Measurements from ENCODE around the gene VEGFD. TPM values are rescaled to one million over a fixed set of nuclear protein-coding genes. Genes with fewer than 3 reads are reported as not detected.
"Not testable (repeated sequence)": the region's sequence is repeated elsewhere in the genome, so short reads cannot be mapped to it uniquely, and the experiment has no call there.

The VEGFD gene
- polyA plus RNA-seq, 2 of the 4 experiments (the other 2 are of a cell fraction): 0.57 to 1.8 TPM

GRCh38 chrX:15310117-15310516 is 74.1 kb downstream of the VEGFD start:
- Histone ChIP-seq H3K4me3 (no peak overlapping the region), H3K4me1 (peaks cover 10% of the 10 kb centered on the region; the same call in 1 of the 3 replicates), H3K4me2 (peak overlapping the region; percentile 41), H3K27ac (no peak overlapping the region), H3K9me3 (no peaks in the 10 kb centered on the region)
- ChIA-PET POLR2A (no interaction called here), CTCF (interaction anchor here (1.8 kb wide), 1 partner anchor 10 kb away, joined by 10 read pairs; no protein-coding TSS in a partner anchor)
- ATAC-seq (peak in 1 of 2 experiments; percentile 51; a peak in 1 of 6 replicates), FAIRE-seq (no peak), DNase-seq (ENCODE audit: low read depth in 1 of 2, low spot score in 1 of 2) (peak in 1 of 2 experiments; percentile 46)
- WGBS (ENCODE audit: missing lambda C conversion rate): 11% methylated on average over 3 of the region's 3 CpGs
- TF ChIP-seq HMGXB4 (CRISPR knock-in tag; IDR thresholded peaks at IDR 0.05; ENCODE audit: borderline replicate concordance) (no peak), POLR2AphosphoS2 (conservative IDR thresholded peaks at IDR 0.05; ENCODE audit: low read length) (no peak), SREBF2 (IDR thresholded peaks at IDR 0.05) (no peak)

GRCh38 chrX:15305899-15306298 is 78.3 kb downstream of the VEGFD start:
- H3K27ac ChIP-seq; H3K9me3 ChIP-seq; DNase-seq (ENCODE audit: low read depth in 1 of 2, low spot score in 1 of 2); FAIRE-seq; H3K4me2 ChIP-seq; CTCF ChIA-PET; POLR2A ChIA-PET; ATAC-seq; H3K4me3 ChIP-seq: not testable (repeated sequence)
- peaks cover 10% of the 10 kb centered on the region; the same call in 1 of the 3 replicates for H3K4me1 ChIP-seq
- 50% methylated on average over 3 of the region's 3 CpGs for WGBS (ENCODE audit: missing lambda C conversion rate)

DNA sequence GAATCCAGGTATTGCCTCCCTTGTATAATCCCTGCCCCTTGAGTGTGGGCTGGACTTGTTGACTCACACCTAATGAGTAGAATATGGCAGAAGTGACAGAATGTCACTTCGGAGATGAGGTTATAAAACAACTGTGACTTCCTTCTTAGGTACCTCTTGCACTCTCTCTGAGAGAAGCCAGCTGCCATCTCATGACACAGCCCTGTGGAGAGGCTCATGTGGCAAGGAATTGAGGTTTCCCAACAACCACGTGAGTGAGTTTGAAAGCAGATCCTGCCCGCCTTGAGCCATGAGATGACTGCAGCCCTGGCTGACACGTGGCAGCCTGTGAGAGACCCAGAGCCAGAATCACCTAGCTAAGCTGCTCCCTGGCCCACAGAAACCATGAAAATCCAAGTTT is 82.3 kb downstream of the VEGFD start:
- no peaks in the 10 kb centered on the region for H3K9me3 ChIP-seq
- H3K4me3 ChIP-seq: no peak overlapping the region
- no peak overlapping the region for H3K4me2 ChIP-seq
- POLR2A ChIA-PET: no interaction called here
- 60% methylated on average over 3 of the region's 4 CpGs for WGBS (ENCODE audit: missing lambda C conversion rate)
- ATAC-seq: 0 out of 6 replicates have a peak, but pooled peaks of 1 of the 2 experiments have one; percentile 30
- no peak for DNase-seq (ENCODE audit: low read depth in 1 of 2, low spot score in 1 of 2)
- H3K4me1 ChIP-seq: peaks cover 18% of the 10 kb centered on the region
- H3K27ac ChIP-seq: peak overlapping the region in 1 of 2 experiments; percentile 46; a peak in 2 of 6 replicates
- CTCF ChIA-PET: interaction anchor here (0.6 to 2.1 kb wide), 5 partner anchors 10 to 263 kb away, joined by 3 to 5 read pairs (median 4); no protein-coding TSS in a partner anchor
- FAIRE-seq: no peak
- TF ChIP-seq HEYL (CRISPR knock-in tag; IDR thresholded peaks at IDR 0.05): no peak
- TF ChIP-seq JUNB (IDR thresholded peaks at IDR 0.05): no peak
- TF ChIP-seq HOXB13 (CRISPR knock-in tag; IDR thresholded peaks at IDR 0.05; ENCODE audit: low read depth): no peak
- TF ChIP-seq CHD2 (IDR thresholded peaks at IDR 0.05; ENCODE audit: low read length, partially characterized antibody): no peak
- TF ChIP-seq HES2 (IDR thresholded peaks at IDR 0.05): no peak
- TF ChIP-seq MYC (IDR thresholded peaks at IDR 0.05; ENCODE audit: borderline replicate concordance, low read length): no peak
- TF ChIP-seq, protein P1, sequence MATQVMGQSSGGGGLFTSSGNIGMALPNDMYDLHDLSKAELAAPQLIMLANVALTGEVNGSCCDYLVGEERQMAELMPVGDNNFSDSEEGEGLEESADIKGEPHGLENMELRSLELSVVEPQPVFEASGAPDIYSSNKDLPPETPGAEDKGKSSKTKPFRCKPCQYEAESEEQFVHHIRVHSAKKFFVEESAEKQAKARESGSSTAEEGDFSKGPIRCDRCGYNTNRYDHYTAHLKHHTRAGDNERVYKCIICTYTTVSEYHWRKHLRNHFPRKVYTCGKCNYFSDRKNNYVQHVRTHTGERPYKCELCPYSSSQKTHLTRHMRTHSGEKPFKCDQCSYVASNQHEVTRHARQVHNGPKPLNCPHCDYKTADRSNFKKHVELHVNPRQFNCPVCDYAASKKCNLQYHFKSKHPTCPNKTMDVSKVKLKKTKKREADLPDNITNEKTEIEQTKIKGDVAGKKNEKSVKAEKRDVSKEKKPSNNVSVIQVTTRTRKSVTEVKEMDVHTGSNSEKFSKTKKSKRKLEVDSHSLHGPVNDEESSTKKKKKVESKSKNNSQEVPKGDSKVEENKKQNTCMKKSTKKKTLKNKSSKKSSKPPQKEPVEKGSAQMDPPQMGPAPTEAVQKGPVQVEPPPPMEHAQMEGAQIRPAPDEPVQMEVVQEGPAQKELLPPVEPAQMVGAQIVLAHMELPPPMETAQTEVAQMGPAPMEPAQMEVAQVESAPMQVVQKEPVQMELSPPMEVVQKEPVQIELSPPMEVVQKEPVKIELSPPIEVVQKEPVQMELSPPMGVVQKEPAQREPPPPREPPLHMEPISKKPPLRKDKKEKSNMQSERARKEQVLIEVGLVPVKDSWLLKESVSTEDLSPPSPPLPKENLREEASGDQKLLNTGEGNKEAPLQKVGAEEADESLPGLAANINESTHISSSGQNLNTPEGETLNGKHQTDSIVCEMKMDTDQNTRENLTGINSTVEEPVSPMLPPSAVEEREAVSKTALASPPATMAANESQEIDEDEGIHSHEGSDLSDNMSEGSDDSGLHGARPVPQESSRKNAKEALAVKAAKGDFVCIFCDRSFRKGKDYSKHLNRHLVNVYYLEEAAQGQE (IDR thresholded peaks at IDR 0.05): no peak
- no peak for TF ChIP-seq ZFP36 (IDR thresholded peaks at IDR 0.05; ENCODE audit: borderline replicate concordance, partially characterized antibody)
- no peak for TF ChIP-seq ZNF302 (CRISPR knock-in tag; IDR thresholded peaks at IDR 0.05)
- TF ChIP-seq KDM1A (IDR thresholded peaks at IDR 0.05; ENCODE audit: low read depth): no peak
